ENCODE results near the gene TCOF1. TPM values are rescaled to one million over a fixed set of nuclear protein-coding genes. Genes with fewer than 3 reads are reported as not detected.

TCOF1 gene
- total and polyA plus RNA-seq, 11 donors = 11.9 to 29.9 (median 16.0) TPM

DNA sequence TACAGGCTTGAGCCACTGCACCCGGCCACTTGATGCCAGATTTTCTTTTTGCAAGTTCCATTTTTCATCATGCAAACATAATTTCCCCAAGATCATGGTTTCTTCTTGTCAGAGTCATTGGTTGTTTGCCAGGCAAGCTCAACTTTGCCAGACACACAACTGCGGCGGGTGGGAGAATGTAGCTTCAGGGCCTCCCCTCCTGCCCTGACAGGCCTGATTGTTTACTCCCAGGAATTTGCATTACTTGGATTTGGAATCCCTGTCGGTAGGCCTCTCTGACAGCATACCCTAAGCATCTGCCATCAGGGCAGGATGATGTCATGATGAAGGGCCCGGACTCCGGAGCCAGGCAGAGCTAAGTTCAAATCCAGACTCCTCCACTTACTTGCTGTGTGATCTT is 77.0 kb downstream of the TCOF1 start:
- no peaks in the 10 kb centered on the region for H3K9me3 ChIP-seq
- no peaks in the 10 kb centered on the region for H3K27me3 ChIP-seq
- no peaks in the 10 kb centered on the region for H3K36me3 ChIP-seq
- no peak for TF ChIP-seq POLR2A (IDR thresholded peaks at IDR 0.05)
- no peak overlapping the region for H3K4me3 ChIP-seq
- intact Hi-C loops (cut with DNase I) = loop anchor here in 8 of 10 donors (10.0 kb wide), 6 partner anchors 160 to 430 kb away; partner anchors contain the start of genes CDX1 (in 1 of the 8), HMGXB3 (in 1 of the 8) and TIGD6 (in 1 of the 8)
- ATAC-seq (no peak), DNase-seq (no peak)
- H3K27ac ChIP-seq = no peak overlapping the region
- WGBS, 4 donors = 67 to 80% (median 72%) methylated on average over 6 of the region's 6 CpGs
- peaks cover 0 to 18% (median 1%) of the 10 kb centered on the region in 12 donors for H3K4me1 ChIP-seq

DNA sequence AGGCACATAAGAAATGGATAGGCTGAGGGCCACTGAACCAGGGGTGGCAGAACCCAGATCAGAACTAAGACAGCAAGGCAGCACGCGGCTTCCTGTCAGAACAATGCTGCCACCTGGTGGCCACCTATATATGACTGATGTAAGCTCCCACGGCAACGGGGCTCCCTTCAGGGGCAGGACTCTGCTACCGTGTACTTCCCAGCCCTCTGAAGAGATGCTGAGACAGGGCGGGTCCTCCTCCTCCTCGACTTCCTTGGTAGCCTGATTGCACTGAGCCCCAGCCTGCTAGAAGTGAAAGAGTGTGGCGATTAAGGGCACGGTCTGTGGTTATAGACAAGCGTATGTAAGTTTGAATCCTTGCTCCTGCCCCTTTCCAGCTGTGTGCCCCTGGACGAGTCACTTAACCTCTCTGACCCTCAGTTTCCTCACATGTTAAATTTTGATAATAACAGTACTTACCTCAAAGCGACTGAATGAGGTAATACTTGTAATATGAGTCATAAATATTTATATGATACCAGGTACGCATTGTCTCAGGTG is 78.7 kb downstream of the TCOF1 start:
- Histone ChIP-seq H3K4me1 (peaks cover 0 to 16% (median 1%) of the 10 kb centered on the region in 12 donors), H3K27me3 (no peaks in the 10 kb centered on the region), H3K4me3 (no peak overlapping the region), H3K27ac (no peak overlapping the region), H3K9me3 (no peaks in the 10 kb centered on the region), H3K36me3 (peaks cover 0 to 1% (median 0%) of the 10 kb centered on the region in 9 donors)
- DNase-seq = peak; percentile 85 to 93 (median 88)
- WGBS, 4 donors = 20 to 24% (median 22%) methylated on average over 12 to 13 of the region's 13 CpGs
- ATAC-seq = peak; percentile 53 to 87 (median 85)
- TF ChIP-seq, protein P1, sequence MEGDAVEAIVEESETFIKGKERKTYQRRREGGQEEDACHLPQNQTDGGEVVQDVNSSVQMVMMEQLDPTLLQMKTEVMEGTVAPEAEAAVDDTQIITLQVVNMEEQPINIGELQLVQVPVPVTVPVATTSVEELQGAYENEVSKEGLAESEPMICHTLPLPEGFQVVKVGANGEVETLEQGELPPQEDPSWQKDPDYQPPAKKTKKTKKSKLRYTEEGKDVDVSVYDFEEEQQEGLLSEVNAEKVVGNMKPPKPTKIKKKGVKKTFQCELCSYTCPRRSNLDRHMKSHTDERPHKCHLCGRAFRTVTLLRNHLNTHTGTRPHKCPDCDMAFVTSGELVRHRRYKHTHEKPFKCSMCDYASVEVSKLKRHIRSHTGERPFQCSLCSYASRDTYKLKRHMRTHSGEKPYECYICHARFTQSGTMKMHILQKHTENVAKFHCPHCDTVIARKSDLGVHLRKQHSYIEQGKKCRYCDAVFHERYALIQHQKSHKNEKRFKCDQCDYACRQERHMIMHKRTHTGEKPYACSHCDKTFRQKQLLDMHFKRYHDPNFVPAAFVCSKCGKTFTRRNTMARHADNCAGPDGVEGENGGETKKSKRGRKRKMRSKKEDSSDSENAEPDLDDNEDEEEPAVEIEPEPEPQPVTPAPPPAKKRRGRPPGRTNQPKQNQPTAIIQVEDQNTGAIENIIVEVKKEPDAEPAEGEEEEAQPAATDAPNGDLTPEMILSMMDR (IDR thresholded peaks at IDR 0.05) = peak; percentile 82 to 94 (median 89)
- no peak for TF ChIP-seq POLR2A (IDR thresholded peaks at IDR 0.05)
- intact Hi-C loops (cut with DNase I) = loop anchor here in 9 of 10 donors (1.0 to 10.0 kb wide), 11 partner anchors 34 to 431 kb away; partner anchors contain the start of genes CDX1 (in 1 of the 9), HMGXB3 (in 1 of the 9), TCOF1 (in 1 of the 9) and TIGD6 (in 1 of the 9)

- ATAC-seq = no peak
- no peak overlapping the region for H3K27ac ChIP-seq
- TF ChIP-seq, protein P1 (IDR thresholded peaks at IDR 0.05) = peak in 11 of 12 donors; percentile 23 to 63 (median 51)
- TF ChIP-seq POLR2A (IDR thresholded peaks at IDR 0.05) = no peak
- H3K36me3 ChIP-seq = peaks cover 0 to 22% (median 9%) of the 10 kb centered on the region in 9 donors
- DNase-seq = no peak
- WGBS, 4 donors = 55 to 65% (median 58%) methylated on average over 4 of the region's 4 CpGs
- H3K4me3 ChIP-seq = no peak overlapping the region
- intact Hi-C loops (cut with DNase I) = loop anchor here in 9 of 10 donors (5.0 to 10.0 kb wide), 10 partner anchors 37 to 434 kb away; partner anchors contain the start of genes CDX1 (in 1 of the 9), HMGXB3 (in 1 of the 9), TCOF1 (in 1 of the 9) and TIGD6 (in 1 of the 9)
- H3K9me3 ChIP-seq = no peaks in the 10 kb centered on the region
- peaks cover 0 to 19% (median 10%) of the 10 kb centered on the region in 12 donors for H3K4me1 ChIP-seq
- H3K27me3 ChIP-seq = no peaks in the 10 kb centered on the region
Measured at GRCh38 chr5:150438873-150439546, 81.5 kb downstream of the TCOF1 start.

- no peaks in the 10 kb centered on the region for H3K9me3 ChIP-seq
- H3K27me3 ChIP-seq = no peaks in the 10 kb centered on the region
- 86 to 89% (median 89%) methylated on average over 12 of the region's 12 CpGs for WGBS, 4 donors
- no peak for TF ChIP-seq POLR2A (IDR thresholded peaks at IDR 0.05)
- TF ChIP-seq, protein P1 (IDR thresholded peaks at IDR 0.05) = no peak
- peaks cover 0 to 44% (median 31%) of the 10 kb centered on the region in 9 donors for H3K36me3 ChIP-seq
- no peak overlapping the region for H3K4me3 ChIP-seq
- ATAC-seq (no peak), DNase-seq (no peak)
- intact Hi-C loops (cut with DNase I) = loop anchor here in 1 of 10 donors (10.0 kb wide), 1 partner anchor 46 kb away; no protein-coding TSS in a partner anchor
- peaks cover 0 to 16% (median 8%) of the 10 kb centered on the region in 12 donors for H3K4me1 ChIP-seq
- H3K27ac ChIP-seq = peak overlapping the region in 11 of 12 donors; percentile 32 to 75 (median 62)
Measured at GRCh38 chr5:150440948-150441812, 83.7 kb downstream of the TCOF1 start.
